Measurements from ENCODE around the gene LARGE2.

Gene LARGE2

DNA sequence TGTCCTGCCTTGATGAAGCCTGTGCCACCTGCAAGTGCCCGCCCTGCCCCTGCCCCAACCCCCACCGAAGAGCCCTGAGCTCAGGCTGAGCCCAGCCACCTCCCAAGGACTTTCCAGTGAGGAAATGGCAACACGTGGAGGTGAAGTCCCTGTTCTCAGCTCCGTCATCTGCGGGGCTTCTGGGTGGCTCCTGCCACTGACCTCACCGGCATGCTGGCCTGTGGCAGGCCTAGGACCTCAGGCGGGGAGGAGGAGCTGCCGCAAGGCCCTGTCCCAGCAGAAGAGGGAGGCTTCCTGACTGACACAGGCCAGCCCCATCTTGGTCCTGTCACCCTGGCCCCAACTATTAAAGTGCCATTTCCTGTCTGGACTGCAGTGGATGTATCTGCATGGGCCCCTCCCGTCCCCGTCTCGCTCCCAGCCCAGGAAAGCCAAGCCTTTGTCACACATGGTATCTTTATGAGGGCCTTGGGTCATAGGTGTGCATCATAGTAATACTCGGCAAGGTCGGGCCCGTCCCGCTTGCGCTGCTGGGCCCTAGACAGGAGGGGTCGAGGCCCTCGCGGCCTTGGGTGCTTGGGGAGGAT, 16.3 kb upstream of the LARGE2 start:
- Histone ChIP-seq H3K27ac (ENCODE audit: low read length) (no peak overlapping the region), H3K4me1 (ENCODE audit: control insufficient read depth in 1 of 2, insufficient read depth in 2 of 2, low read length in 2 of 2) (peaks cover 0 to 6% of the 10 kb centered on the region in 2 donors), H3K4me3 (ENCODE audit: low read depth in 1 of 2, low read length in 2 of 2) (no peak overlapping the region), H3K27me3 (ENCODE audit: low read depth, low read length) (no peaks in the 10 kb centered on the region), H3K9me3 (ENCODE audit: control insufficient read depth in 1 of 2, low read length in 2 of 2) (no peaks in the 10 kb centered on the region), H3K36me3 (ENCODE audit: control insufficient read depth in 1 of 2, insufficient read depth in 2 of 2, low read length in 2 of 2) (peaks cover 0 to 31% of the 10 kb centered on the region in 2 donors)

DNA sequence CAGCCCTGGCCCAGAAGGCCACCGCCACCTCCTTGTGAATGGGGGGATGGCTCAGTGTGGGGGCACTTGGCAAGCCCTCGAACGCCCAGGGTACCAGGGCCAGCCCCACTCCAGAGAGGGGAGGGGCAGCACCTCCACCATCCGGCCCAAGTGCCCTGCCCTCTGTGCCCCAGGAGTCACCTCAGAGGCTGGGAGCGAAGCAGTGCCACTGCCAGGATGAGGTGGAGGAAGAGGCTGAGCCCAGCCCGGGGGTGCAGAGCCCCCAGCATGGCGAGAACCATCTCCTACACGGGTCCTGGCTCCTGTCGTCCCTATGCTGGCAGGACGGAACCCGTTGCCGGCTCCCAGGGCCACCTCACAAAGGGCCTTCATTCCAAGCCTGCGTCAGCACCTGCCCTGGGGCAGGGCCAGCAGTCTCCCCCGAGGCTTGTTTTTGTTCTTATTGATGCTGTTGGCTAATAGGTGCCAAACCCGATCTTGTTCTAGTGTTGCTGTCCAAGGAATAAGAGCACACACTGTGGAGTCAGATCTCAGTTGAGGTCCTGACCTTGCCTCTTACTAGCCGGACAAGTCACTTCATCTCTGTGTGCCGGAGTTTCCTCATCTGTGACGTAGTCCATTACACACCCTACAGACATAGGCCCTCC, 15.4 kb upstream of the LARGE2 start, which contains the start of gene FREY1:
FREY1 (minus strand) TSS at position 307 of the 647 bp plus-strand sequence; CDS start at position 281, 26 bp downstream.
- no peaks in the 10 kb centered on the region for H3K9me3 ChIP-seq (ENCODE audit: control insufficient read depth in 1 of 2, low read length in 2 of 2)
- H3K27me3 ChIP-seq (ENCODE audit: low read depth, low read length): no peaks in the 10 kb centered on the region
- no peaks in the 10 kb centered on the region for H3K4me1 ChIP-seq (ENCODE audit: control insufficient read depth in 1 of 2, insufficient read depth in 2 of 2, low read length in 2 of 2)
- no peak within 1 kb of the TSS for H3K27ac ChIP-seq (ENCODE audit: low read length)
- H3K4me3 ChIP-seq (ENCODE audit: low read depth in 1 of 2, low read length in 2 of 2): no peak within 1 kb of the TSS
- peaks cover 0 to 39% of the 10 kb centered on the region in 2 donors for H3K36me3 ChIP-seq (ENCODE audit: control insufficient read depth in 1 of 2, insufficient read depth in 2 of 2, low read length in 2 of 2)

DNA sequence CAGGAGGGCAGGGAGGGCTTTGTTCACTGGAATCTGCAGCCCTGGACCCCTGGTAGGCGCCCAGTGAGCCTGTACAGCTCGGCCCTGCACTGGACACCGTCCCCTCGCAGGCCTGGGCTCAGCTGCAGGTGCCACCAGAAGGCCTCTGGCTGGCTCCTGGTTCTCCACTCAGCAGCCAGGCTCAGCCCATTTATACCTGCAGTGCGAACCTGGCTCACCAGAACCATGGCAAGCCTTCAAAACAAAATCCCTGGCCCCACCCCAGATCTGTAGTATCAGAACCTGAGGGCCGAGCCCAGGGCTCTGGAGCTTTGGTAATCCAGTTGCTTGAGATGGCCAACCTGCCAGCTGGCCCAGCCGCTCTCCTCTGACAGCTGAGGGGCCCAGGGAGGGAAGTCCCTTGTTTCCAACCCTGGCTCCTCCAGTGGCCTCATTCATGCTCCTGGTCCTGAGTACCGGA, 14.5 kb upstream of the LARGE2 start:
- H3K27me3 ChIP-seq (ENCODE audit: low read depth, low read length): no peaks in the 10 kb centered on the region
- no peak overlapping the region for H3K27ac ChIP-seq (ENCODE audit: low read length)
- H3K4me3 ChIP-seq (ENCODE audit: low read depth in 1 of 2, low read length in 2 of 2): no peak overlapping the region
- H3K36me3 ChIP-seq (ENCODE audit: control insufficient read depth in 1 of 2, insufficient read depth in 2 of 2, low read length in 2 of 2): peaks cover 0 to 34% of the 10 kb centered on the region in 2 donors
- H3K9me3 ChIP-seq (ENCODE audit: control insufficient read depth in 1 of 2, low read length in 2 of 2): no peaks in the 10 kb centered on the region
- no peaks in the 10 kb centered on the region for H3K4me1 ChIP-seq (ENCODE audit: control insufficient read depth in 1 of 2, insufficient read depth in 2 of 2, low read length in 2 of 2)

DNA sequence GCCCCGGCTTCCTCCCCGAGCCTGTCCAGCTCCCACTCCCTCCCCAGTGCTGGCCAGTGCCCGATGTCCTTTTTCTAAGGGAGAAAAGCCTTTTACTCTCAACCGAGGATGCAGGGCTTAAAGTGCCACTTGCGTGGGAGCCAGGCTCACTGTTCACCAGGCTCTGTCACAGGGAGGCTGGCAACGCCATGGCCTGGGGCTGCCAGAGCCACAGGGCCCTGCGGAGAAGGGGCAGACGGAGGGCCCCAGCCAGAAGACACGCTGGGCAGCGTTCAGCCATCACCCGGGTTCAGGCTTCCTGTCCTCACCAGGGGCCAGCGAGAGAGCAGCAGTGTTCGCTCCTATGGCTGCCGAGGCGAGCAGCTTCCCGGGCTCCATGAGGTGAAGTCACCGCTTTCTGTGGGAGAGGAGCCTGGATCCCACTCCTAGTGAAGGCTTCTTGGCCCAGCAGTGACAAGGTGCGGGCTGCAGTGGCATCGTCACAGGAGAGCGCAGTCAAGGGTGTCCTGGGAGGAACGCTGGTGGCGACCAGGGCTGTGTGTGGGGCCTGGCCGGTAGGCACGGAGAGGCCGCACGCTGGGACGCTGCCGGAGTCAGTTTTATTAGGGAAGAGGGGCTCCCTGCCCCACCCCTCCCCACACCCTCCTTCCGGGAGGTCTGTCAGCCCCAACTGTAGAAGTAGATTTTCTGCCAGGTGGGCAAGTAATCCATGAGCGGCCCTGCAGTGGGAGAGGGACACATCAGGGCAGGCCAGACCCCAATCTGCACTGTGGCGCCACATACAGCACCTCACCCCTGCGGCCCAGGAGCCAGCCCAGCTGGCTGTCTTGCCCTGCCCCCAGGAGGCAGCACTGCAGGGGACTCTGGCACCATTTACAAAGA, 12.6 kb upstream of the LARGE2 start:
- no peaks in the 10 kb centered on the region for H3K9me3 ChIP-seq (ENCODE audit: control insufficient read depth in 1 of 2, low read length in 2 of 2)
- no peak overlapping the region for H3K27ac ChIP-seq (ENCODE audit: low read length)
- H3K4me3 ChIP-seq (ENCODE audit: low read depth in 1 of 2, low read length in 2 of 2): no peak overlapping the region
- no peaks in the 10 kb centered on the region for H3K4me1 ChIP-seq (ENCODE audit: control insufficient read depth in 1 of 2, insufficient read depth in 2 of 2, low read length in 2 of 2)
- no peaks in the 10 kb centered on the region for H3K27me3 ChIP-seq (ENCODE audit: low read depth, low read length)
- peaks cover 17 to 53% of the 10 kb centered on the region in 2 donors for H3K36me3 ChIP-seq (ENCODE audit: control insufficient read depth in 1 of 2, insufficient read depth in 2 of 2, low read length in 2 of 2)

DNA sequence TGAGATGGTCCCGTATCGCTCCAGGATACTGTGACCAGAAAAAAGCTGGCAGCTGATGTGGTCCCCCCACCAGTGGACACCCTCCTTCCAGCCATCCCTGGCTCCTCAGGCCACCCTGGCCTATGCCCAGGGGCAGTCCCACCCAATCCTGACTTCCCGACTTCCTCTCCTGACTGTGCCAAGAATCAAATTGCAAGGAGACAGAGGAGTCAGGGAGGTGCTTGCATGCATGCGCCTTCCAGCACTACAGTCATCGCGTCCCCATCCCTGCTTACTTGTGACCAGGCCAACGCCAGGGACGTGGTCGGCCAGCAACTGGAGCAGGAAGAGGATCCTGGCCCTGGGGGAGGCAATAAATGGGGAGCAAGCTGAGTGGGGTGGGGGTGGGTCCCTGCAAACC, 11.8 kb upstream of the LARGE2 start:
- Histone ChIP-seq H3K36me3 (ENCODE audit: control insufficient read depth in 1 of 2, insufficient read depth in 2 of 2, low read length in 2 of 2) (peaks cover 24 to 60% of the 10 kb centered on the region in 2 donors), H3K4me1 (ENCODE audit: control insufficient read depth in 1 of 2, insufficient read depth in 2 of 2, low read length in 2 of 2) (no peaks in the 10 kb centered on the region), H3K27me3 (ENCODE audit: low read depth, low read length) (no peaks in the 10 kb centered on the region), H3K27ac (ENCODE audit: low read length) (no peak overlapping the region), H3K4me3 (ENCODE audit: low read depth in 1 of 2, low read length in 2 of 2) (no peak overlapping the region), H3K9me3 (ENCODE audit: control insufficient read depth in 1 of 2, low read length in 2 of 2) (no peaks in the 10 kb centered on the region)

DNA sequence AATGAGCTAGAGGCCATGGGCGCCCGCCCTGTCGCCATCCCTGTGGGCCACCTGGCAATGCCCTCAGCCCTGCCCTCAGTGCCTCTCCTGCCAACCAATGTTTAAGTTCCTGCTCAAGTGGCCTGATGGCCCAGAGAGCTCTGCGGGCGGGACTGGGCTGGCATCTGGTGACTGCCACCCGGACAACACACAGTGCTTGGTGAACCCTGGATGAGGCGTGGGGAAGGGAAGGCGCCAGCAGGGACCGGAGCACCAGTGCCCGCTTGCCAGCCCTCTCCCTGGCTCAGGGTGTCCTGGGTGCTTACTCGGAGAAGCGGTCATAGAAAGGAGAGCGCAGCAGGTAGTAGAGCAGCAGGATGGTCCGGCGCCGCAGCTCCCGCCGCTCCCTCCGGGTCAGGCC, 8.9 kb upstream of the LARGE2 start:
- Histone ChIP-seq H3K36me3 (ENCODE audit: control insufficient read depth in 1 of 2, insufficient read depth in 2 of 2, low read length in 2 of 2) (peaks cover 24 to 60% of the 10 kb centered on the region in 2 donors), H3K27ac (ENCODE audit: low read length) (no peak overlapping the region), H3K27me3 (ENCODE audit: low read depth, low read length) (no peaks in the 10 kb centered on the region), H3K9me3 (ENCODE audit: control insufficient read depth in 1 of 2, low read length in 2 of 2) (no peaks in the 10 kb centered on the region), H3K4me1 (ENCODE audit: control insufficient read depth in 1 of 2, insufficient read depth in 2 of 2, low read length in 2 of 2) (peaks cover 3 to 12% of the 10 kb centered on the region in 2 donors), H3K4me3 (ENCODE audit: low read depth in 1 of 2, low read length in 2 of 2) (no peak overlapping the region)

DNA sequence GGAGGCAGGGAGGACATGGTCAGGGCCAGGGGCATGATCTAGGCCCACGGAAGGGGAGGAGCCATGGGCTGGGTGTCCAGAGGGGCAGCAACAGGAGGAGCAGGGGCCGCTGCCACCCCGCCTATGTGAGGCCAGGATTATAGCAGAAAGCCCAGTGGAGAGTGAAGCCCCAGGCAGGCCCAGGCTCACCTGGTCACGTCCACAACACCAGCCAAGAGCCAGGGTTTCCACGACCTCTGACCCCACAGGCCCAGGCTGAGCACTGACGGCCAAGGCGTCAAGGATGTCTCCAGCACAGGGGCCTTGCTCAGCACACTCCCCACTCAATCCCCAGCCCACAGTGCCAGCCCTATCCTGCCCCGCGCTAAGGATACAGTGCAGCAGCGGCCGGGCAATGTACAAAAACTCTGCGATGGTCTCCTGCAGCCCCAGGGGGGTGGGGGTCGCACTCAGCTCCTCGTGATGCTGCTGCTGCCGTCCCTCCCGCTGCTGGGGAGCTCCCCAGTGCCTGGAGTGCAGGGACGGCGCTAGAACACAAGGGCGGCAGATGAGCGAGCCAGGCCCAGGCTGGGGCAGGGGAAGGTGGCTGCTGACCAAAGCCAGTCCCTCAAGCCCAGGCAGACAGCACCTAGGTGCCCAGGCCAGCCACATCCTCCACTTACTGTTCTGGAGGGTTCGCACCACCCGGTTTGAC, 8.4 kb upstream of the LARGE2 start:
- Histone ChIP-seq H3K4me3 (ENCODE audit: low read depth in 1 of 2, low read length in 2 of 2) (no peak overlapping the region), H3K27ac (ENCODE audit: low read length) (no peak overlapping the region), H3K4me1 (ENCODE audit: control insufficient read depth in 1 of 2, insufficient read depth in 2 of 2, low read length in 2 of 2) (peaks cover 3 to 12% of the 10 kb centered on the region in 2 donors), H3K36me3 (ENCODE audit: control insufficient read depth in 1 of 2, insufficient read depth in 2 of 2, low read length in 2 of 2) (peaks cover 24 to 58% of the 10 kb centered on the region in 2 donors), H3K9me3 (ENCODE audit: control insufficient read depth in 1 of 2, low read length in 2 of 2) (no peaks in the 10 kb centered on the region), H3K27me3 (ENCODE audit: low read depth, low read length) (no peaks in the 10 kb centered on the region)

DNA sequence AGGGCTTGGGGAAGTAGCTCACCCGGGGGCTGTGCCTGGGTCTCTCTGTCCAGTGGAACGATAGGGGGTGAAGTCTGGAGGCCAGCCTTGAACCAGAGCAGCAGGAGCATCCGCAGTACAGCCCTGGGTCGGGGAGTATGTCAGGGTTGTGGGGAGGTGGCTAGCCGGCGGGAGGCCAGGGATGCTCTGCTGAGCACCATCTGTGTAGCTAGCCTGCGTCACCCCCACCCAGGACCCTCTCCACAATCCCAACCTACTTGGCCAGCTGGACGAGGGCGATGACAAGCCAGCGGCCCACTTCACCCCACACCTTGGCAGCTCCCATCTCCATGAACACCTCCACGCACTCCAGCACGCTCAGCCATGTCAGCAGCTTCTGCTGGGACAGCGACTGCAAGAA, 7.0 kb upstream of the LARGE2 start:
- Histone ChIP-seq H3K4me1 (ENCODE audit: control insufficient read depth in 1 of 2, insufficient read depth in 2 of 2, low read length in 2 of 2) (peaks cover 3 to 12% of the 10 kb centered on the region in 2 donors), H3K36me3 (ENCODE audit: control insufficient read depth in 1 of 2, insufficient read depth in 2 of 2, low read length in 2 of 2) (peaks cover 24 to 44% of the 10 kb centered on the region in 2 donors), H3K4me3 (ENCODE audit: low read depth in 1 of 2, low read length in 2 of 2) (no peak overlapping the region), H3K9me3 (ENCODE audit: control insufficient read depth in 1 of 2, low read length in 2 of 2) (no peaks in the 10 kb centered on the region), H3K27me3 (ENCODE audit: low read depth, low read length) (no peaks in the 10 kb centered on the region), H3K27ac (ENCODE audit: low read length) (no peak overlapping the region)

DNA sequence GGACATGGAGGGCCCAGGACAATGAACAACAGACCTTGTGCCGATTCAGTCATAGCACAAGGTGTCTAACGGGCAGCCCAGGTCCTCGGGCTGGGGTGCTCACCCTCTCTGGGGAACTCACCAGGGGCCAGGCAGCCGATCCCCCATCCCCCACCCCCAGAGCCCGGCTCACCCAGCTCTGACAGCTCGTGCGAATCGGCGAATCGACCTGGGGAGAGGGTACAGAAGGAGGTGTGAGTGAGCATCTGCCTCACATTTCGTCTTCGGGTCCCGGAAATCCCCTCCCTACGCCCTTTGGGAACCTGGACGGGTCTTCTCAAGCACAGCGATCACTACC, 5.2 kb upstream of the LARGE2 start:
- Histone ChIP-seq H3K4me3 (ENCODE audit: low read depth in 1 of 2, low read length in 2 of 2) (peak overlapping the region; percentile 90 to 96), H3K9me3 (ENCODE audit: control insufficient read depth in 1 of 2, low read length in 2 of 2) (no peaks in the 10 kb centered on the region), H3K27ac (ENCODE audit: low read length) (peak overlapping the region; percentile 84), H3K36me3 (ENCODE audit: control insufficient read depth in 1 of 2, insufficient read depth in 2 of 2, low read length in 2 of 2) (peaks cover 24 to 27% of the 10 kb centered on the region in 2 donors), H3K27me3 (ENCODE audit: low read depth, low read length) (peaks cover 5% of the 10 kb centered on the region), H3K4me1 (ENCODE audit: control insufficient read depth in 1 of 2, insufficient read depth in 2 of 2, low read length in 2 of 2) (peaks cover 3 to 17% of the 10 kb centered on the region in 2 donors)

DNA sequence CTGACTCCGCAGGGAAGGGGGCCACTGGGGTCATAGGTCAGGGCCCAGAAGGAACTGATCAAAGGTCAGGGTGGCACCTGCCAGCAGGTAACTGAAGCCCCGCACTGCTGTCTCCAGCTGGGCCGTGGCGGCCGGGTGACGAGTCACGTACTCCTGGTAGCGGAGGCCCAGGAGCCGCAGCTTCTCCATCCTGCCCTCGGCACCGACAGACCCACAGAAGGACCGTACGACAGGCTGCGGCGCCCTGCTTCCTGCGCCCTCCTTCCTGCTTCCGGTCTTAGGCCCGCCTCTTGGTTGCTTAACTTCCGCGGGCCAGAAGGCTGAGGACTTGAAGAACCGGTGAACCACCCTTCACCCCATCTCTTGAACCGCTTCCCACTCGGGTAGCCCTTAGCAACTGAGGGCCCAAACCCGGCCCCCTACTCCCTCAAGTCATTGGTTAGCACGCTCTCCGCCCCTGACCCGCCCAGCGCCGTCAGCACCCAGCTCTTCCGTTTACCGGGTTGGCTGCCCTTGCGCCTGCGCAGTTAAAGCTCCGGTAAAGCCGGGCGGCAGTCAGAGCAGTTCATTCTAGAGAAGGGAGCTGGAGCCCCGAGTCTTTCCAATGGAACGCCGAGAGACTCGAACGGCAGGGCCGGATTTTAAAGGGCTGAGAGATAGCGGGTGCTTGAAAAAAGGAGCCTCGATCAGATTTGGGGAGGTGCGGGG, 4.7 kb upstream of the LARGE2 start, which contains the start of gene PEX16:
PEX16 (minus strand) TSS at position 255 of the 708 bp plus-strand sequence; CDS start at position 189, 66 bp downstream.
- H3K4me1 ChIP-seq (ENCODE audit: control insufficient read depth in 1 of 2, insufficient read depth in 2 of 2, low read length in 2 of 2): peaks cover 3 to 22% of the 10 kb centered on the region in 2 donors

More for the DNA sequence above, 4.7 kb upstream of the LARGE2 start, which contains the start of gene PEX16:
- Histone ChIP-seq H3K9me3 (ENCODE audit: control insufficient read depth in 1 of 2, low read length in 2 of 2) (no peaks in the 10 kb centered on the region), H3K4me3 (ENCODE audit: low read depth in 1 of 2, low read length in 2 of 2) (peak within 1 kb of the TSS; percentile 90 to 96), H3K27me3 (ENCODE audit: low read depth, low read length) (peaks cover 6% of the 10 kb centered on the region), H3K27ac (ENCODE audit: low read length) (peak within 1 kb of the TSS; percentile 84), H3K36me3 (ENCODE audit: control insufficient read depth in 1 of 2, insufficient read depth in 2 of 2, low read length in 2 of 2) (peaks cover 24 to 27% of the 10 kb centered on the region in 2 donors)

Measured in muscle layer of duodenum (tissue), 2 donors.